Stimulated activated CD4-positive, alpha-beta T cell treated with anti-CD3 and anti-CD28 coated beads, Interleukin-4, amount 100 ng/mL, for 48 hours (primary cell): ENCODE results near the gene DCUN1D2.

Experiments used
- DNase-seq, 2 donors: peaks; one replicate each; pipeline ENCODE4 v3.0.0-alpha.2; 2020; ENCODE audit warnings: low read depth in 2 of 2

DCUN1D2 gene

DNA sequence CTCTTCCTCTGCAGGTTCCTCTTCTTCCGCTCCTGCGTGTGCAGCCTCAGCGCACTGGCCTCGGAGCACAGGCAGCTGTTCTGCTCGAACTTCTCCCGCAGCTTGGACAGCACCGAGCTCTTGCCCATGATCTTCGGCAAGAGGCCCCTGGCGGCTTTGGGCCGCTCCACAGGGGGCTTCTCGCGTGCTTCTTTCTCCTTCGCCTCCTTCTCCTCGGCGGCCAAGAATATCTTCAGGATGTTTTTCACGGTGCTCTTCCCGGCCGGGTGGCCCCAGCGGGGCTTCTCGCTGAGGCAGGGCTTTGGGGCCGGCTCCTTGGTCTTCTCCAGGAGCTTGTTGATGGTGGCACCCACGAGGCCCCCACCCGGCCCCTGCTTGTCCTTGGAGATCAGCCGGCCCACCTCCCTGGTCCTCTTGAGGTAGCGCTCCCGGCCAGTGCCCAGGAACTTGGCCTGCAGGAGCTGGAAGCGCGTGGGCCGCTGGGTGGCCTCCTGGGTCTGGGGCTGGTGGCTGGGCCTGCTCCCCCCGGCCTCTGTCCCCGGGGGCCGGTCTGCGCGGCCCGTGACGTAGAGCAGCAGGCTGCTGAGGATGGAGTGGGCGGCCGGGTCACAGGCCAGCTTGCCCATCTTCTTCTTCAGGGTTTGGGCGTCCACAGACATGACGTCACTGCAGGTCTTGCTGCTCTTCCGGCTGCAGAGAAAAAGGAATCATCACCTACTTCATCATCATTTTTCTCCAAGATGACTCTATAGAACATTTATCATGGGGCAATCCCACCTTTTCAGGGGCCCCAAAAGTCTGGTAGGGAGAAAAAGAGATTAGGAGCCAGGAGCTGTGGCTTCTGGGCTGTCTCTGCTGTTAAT is 82.7 kb downstream of the DCUN1D2 start:
- DNase-seq: no peak

DNA sequence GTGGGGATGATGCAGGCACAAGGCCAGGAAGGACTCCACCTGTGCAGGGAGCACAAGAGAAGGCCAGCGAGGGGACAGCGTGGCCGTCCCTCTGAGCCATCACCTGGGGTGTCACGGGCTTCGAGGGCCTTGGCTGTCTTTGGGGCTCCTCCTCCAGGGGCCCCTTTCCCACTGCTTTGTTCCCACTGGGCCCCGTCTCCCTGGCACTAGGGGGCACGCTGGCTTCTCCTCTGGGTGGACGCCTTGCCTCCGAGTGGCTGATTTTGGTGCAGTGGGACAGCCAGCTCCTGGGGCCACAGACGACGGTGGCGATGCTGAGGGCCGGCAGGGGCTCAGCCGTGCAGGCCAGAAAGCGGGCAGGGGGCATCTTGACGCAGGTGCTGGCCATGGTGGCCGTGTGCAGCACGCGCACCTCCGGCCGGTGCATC is 83.4 kb downstream of the DCUN1D2 start:
- no peak for DNase-seq

DNA sequence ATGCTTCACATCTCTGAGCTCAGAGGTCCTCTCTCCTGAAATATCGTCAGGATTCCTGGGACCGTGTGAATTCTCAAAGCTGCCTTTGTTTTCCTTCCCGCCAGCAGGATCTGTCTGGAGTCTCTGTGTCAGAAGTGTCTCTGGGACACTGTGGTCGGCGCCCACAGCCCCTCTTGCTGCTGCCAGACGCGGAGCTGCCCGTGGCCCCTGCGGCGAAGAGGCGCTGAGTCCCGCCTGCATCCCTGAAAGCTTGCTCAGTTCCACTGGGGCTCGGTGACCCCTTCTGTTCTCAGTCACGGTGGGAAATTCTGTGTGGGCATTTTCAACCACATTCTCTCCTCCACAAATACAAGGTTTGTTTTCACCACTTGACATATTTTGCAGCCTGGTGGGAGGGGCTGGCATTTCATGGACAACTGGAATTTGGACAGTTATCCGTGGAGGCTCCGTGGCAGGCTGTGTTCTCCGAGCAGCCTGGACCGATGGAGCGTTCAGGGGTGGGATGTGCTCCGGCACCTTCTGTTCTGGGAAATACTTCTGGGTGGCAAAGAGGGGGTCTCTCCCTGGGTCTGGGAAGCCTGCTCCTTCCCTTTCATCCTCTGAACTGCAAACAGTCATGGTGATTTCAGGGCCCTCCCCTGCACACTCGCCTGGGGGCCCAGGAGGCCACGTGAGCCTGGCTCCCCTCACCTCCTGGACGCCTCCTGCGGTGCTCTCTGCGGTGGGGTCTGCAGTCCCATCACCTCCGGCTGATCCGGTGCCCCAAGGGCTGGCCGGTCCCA is 84.0 kb downstream of the DCUN1D2 start:
- no peak for DNase-seq
